Right renal cortex interstitium (tissue), 3 donors: ENCODE results near the gene MYO15B. TPM values are rescaled to one million over a fixed set of nuclear protein-coding genes. Genes with fewer than 3 reads are reported as not detected.

Source experiments
- DNase-seq, 3 donors: peaks; one replicate each; pipeline ENCODE4 v3.0.0-alpha.2; 2013; ENCODE audit warnings: low read depth in 3 of 3, low spot score in 2 of 3
- polyA plus RNA-seq, 3 donors: library from polyadenylated mRNA; unstranded; fragments of 120-200 nt; gene quantifications; one replicate each; pipeline ENCODE4 v1.2.1, GENCODE V29; 2013; ENCODE audit not compliant: insufficient read length in 3 of 3

The MYO15B gene
- polyA plus RNA-seq, 3 donors = 78.7 to 127 (median 88.6) TPM

GRCh38 chr17:75596320-75597087 is 8.9 kb downstream of the MYO15B start:
- no peak for DNase-seq

DNA sequence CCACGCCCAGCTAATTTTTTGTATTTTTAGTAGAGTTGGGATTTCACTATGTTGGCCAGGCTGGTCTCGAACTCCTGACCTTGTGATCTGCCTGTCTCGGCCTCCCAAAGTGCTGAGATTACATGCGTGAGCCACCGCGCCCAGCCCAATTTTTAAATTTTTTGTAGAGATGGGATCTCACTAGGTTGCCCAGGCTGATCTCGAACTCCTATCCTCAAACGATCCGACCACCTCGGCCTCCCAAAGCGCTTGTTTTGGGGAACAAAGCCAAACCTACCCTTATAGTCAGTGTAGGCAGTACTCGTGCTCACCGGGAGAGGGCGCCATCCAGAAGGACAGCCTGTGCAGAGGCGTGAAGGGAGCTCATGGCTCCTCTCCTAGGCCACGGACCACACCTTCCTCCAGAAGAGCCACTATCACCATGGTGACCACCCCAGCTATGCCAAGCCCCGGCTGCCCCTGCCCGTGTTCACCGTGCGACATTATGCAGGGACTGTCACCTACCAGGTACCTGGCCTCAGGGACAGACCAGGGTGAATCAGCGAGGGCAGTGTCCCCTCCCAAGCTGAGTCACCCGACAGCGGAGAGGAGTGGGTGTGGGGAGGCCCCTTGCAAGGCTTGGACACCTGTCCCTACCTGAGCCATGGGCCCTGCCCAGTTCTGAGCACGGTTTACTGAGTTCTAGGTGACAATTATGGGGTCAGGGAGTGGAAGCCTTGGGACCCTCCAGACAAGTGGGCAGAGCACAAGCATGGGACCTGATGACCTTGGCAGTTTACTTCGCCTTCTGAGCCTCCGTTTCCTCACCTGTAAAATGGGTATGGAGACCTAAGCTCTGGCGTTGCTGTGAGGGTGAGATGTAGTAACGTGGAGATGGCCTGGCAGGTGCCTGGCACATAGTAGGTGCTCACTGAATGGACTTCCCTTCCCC is 13.7 kb downstream of the MYO15B start:
- no peak for DNase-seq

DNA sequence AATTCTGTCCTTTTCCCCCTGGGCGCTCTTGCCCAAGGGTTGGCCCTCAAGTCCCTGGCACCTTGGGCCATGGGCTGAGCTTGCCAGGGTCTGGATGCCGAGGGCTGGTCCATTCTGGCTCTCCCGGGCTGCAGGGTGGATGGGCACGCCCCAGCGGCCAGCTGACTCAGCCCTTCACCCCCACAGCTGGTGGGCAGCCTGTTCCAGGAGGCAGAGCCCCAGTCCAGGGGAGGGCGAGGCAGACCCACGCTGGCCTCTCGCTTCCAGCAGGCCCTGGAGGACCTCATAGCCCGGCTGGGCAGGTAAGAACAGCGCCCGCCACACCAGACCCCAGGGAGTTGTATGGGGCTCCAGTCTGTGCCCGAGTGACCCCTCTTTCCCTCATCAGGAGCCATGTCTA is 15.0 kb downstream of the MYO15B start:
- DNase-seq = no peak

DNA sequence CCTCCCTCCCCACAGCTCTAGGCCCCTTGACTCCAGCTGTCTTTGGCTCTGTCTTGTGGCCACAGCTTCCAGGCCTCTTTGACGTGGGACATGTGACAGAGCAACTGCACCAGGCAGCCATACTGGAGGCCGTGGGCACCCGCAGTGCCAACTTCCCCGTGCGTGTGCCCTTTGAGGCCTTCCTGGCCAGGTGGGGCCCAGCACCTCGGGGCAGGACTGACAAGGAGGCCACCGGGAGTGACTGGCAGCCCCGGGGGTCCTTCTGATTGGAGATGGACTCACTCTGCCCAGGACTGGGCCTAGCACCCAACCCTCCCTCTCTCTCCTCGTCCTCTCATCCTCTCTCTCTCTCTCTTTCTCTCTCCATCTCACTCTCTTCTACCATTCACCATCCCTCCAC is 15.5 kb downstream of the MYO15B start:
- DNase-seq = no peak

DNA sequence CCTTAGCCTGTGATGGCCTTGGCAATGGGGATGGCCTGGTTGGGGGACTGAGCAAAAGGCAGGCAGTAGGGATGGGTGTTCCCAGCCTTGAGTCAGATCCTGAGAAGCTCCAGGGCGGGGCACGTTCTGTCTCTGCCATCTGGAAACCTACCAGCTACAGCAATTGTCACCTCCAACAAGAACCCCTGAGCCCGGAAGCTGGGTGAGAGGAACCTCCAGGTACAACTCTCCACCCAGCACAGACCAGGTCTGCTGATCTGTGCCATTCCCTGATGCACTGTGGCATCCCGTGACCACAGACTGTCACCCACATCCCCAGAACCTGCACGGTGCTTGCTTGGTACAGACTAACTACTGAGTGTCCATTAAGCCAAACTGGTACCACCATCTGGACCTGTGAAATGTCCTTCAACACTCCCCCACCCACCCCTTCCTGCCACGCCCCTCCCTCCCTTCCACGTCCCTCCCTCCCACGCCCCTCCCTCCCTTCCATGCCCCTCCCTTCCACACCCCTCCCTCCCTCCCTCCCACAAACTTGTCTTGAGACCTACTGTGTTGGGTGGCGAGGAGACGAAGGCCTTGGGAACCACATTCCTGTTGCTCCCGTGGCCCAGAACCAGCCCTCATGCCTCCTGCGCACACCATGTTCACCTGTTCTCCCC is 16.6 kb downstream of the MYO15B start:
- DNase-seq = no peak

DNA sequence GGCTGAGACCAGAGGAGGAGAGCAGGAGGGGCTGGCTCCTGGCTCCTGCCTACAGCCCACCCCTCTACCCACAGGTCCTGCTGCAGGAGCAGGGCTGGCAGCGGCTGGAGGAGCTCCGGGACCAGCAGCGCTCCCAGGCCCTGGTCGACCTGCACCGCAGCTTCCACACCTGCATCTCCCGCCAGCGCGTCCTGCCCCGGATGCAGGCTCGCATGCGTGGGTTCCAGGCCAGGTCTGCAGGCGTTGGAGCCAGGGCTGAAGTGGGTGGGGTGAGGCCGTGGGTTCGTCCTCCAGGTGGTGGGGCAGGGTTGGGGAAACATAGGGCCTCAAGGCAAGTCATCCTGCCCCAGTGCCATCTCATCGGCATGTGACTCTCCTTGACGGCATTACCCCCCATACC is 18.2 kb downstream of the MYO15B start:
- DNase-seq = no peak

- DNase-seq = no peak
These were observed 19.5 kb downstream of the MYO15B start for GRCh38 chr17:75607086-75607485.

DNA sequence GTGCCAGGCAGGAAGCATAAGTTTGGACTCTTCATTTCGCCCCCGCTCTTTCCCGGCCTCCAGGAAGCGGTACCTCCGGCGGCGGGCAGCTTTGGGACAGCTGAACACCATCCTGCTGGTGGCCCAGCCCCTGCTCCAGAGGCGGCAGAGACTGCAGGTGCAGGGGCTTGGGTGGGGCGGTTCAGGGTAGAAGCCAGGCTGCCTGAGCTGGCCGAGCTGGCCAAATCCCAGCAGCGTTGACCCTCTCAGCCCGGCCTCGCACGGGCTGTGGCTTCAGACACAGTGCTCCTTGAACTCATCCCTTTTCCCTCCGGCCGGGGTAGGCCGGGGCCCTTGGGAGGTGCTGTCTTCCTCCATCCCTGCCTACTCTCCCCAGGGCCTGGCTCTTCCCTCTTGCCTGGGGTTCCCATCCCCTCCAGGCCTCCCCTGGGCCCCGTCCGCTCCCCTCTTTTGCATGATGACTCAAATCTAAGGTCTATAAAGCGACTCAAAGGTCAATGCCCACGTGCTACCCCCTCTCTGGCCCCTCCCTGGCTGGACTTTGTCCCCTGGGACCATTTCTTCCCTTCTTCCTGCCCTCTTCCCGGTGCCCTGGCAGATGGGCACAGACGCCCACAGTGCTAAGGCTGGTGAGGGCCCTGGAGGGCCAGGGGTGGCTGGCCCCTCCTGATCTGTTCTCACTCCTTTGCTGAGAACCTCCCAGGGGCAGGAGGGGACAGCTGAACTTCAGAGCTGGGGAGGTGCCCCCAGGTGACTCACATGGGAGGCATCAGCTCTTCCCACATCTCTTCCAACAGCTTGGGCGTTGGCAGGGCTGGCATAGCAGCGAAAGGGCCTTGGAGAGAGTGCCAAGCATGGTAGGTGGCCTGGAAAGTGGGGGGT is 22.7 kb downstream of the MYO15B start:
- DNase-seq = no peak

GRCh38 chr17:75611851-75612429 is 24.3 kb downstream of the MYO15B start:
- no peak for DNase-seq

DNA sequence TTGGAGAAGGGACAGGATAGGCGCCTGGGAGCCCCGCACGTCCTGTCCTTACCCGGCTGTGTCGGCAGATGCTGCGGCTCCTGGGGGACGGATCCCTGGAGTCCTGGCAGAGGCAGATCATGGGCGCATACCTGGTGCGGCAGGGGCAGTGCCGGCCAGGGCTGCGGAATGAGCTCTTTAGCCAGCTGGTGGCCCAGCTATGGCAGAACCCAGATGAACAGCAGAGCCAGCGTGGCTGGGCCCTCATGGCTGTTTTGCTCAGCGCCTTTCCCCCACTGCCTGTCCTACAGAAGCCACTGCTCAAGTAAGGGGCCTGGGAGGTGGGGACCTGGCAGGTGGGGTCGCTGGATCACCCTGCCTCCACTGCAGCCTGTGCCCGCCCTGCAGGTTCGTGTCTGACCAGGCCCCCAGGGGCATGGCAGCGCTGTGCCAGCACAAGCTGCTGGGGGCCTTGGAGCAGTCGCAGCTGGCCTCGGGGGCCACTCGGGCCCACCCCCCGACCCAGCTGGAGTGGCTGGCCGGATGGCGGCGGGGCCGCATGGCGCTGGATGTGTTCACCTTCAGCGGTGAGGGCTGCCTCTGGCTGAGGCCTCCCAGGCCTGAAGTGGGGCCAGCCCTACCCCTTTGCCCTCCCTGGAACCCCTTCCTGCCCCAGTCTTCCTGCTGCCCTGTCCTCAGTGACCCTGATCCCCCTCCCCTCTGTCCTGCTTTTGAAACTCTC is 25.5 kb downstream of the MYO15B start:
- no peak for DNase-seq

DNA sequence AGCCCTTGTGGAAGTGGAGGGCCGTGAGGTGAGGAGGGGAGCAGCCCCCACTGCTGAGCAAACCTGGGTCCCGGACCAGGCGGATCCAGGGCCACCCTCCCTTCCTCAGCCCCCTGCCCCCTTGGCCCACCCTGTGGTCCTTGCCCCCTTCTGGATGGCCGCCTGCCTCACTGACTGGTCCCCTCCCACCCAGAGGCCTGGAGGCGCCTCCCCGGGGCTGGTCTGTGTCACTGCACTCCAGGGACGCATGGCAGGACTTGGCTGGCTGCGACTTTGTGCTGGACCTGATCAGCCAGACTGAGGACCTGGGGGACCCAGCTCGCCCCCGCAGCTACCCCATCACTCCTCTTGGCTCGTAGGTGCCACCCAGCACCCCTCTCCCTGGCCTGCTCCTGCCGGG is 26.4 kb downstream of the MYO15B start:
- DNase-seq = no peak

GRCh38 chr17:75614556-75615270 is 27.1 kb downstream of the MYO15B start:
- no peak for DNase-seq

- no peak for DNase-seq
These were observed 27.7 kb downstream of the MYO15B start for GRCh38 chr17:75615301-75615700.

GRCh38 chr17:75616521-75617122 is 29.0 kb downstream of the MYO15B start:
- DNase-seq = no peak

GRCh38 chr17:75617218-75617617 is 29.6 kb downstream of the MYO15B start:
- DNase-seq = no peak

- no peak for DNase-seq
These were observed 30.1 kb downstream of the MYO15B start for GRCh38 chr17:75617675-75618074.

DNA sequence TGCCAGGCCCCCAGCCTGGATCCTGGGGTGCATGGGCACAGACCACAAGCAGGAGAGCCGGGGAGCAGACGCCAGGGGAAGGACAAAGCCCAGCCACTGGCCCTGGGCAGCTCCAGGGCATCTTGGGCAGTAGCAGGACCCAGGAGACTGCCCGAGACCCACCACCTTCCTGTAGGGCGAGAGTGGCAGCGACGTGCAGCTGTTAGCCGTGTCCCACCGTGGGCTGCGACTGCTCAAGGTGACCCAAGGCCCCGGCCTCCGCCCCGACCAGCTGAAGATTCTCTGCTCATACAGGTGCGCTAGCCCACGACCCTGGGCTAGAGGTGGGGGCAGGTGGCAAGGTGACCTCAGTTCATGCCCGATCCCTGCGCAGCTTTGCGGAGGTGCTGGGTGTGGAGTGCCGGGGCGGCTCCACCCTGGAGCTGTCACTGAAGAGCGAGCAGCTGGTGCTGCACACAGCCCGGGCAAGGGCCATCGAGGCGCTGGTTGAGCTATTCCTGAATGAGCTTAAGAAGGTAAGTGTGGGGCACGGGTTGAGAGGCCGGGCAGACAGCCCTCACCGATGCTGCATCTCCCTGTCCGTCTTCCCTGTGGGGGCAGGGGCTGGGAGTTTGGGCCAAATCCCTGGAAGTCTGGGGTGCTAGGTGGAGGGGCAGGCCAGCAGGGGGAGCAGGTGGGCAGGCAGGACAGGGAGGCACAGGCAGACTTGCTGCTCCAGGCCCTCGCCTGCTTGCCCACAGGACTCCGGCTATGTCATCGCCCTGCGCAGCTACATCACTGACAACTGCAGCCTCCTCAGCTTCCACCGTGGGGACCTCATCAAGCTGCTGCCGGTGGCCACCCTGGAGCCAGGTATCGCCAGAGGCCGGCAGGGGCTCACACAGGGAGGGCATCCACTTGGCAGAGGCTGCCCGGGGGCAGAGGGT is 32.2 kb downstream of the MYO15B start:
- DNase-seq = no peak
